Glomerular endothelial cell (primary cell): ENCODE results near the gene CT45A6. TPM values are rescaled to one million over a fixed set of nuclear protein-coding genes. Genes with fewer than 3 reads are reported as not detected.
"Not testable (repeated sequence)": the region's sequence is repeated elsewhere in the genome, so short reads cannot be mapped to it uniquely, and the experiment has no call there.

Experiments used
- DNase-seq: peaks from one replicate; pipeline ENCODE4 v3.0.0-alpha.2; 2011; ENCODE audit warnings: low read depth, low spot score; ENCODE audit errors: extremely low read depth
- total RNA-seq: library from RNA; depleted of rRNA; stranded (reverse); fragments of >200 nt; gene quantifications from 2 replicates; pipeline ENCODE4 v1.2.3, GENCODE V29; 2015

CT45A6 gene, protein sequence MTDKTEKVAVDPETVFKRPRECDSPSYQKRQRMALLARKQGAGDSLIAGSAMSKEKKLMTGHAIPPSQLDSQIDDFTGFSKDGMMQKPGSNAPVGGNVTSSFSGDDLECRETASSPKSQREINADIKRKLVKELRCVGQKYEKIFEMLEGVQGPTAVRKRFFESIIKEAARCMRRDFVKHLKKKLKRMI
- total RNA-seq, result not detected in 2 replicates

DNA sequence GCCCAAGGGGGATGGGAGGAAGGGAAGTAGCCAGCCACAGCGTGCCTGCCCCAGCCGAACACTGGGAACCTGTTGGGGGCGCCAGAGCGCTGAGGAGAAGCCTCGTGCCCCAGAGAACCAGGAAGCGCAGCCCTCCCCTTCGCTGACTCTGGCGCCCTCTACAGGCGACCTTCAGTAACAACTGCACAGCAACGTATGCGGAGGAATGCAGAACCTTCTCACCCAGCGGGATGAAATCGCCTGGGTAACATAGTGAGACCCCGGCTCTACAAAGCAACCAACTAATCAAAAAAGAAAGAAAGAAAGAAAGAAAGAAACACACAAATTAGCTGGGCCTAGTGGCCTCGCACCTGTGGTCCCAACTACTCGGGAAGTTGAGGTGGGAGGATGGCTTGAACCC lies at the start of gene CT45A6:
Gene CT45A6 (minus strand): TSS at position 101 of the 400 bp plus-strand sequence. CDS start 3,794 bp downstream, outside the sequence.
- not testable (repeated sequence) for DNase-seq

DNA sequence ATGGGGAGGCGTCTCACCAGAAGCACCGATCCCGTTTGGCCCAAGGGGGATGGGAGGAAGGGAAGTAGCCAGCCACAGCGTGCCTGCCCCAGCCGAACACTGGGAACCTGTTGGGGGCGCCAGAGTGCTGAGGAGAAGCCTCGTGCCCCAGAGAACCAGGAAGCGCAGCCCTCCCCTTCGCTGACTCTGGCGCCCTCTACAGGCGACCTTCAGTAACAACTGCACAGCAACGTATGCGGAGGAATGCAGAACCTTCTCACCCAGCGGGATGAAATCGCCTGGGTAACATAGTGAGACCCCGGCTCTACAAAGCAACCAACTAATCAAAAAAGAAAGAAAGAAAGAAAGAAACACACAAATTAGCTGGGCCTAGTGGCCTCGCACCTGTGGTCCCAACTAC lies 34.6 kb upstream of the CT45A6 start, which contains the start of gene CT45A7:
Gene CT45A7 (minus strand): TSS at position 101 of the 400 bp plus-strand sequence. CDS start 3,747 bp downstream, outside the sequence.
- not testable (repeated sequence) for DNase-seq

DNA sequence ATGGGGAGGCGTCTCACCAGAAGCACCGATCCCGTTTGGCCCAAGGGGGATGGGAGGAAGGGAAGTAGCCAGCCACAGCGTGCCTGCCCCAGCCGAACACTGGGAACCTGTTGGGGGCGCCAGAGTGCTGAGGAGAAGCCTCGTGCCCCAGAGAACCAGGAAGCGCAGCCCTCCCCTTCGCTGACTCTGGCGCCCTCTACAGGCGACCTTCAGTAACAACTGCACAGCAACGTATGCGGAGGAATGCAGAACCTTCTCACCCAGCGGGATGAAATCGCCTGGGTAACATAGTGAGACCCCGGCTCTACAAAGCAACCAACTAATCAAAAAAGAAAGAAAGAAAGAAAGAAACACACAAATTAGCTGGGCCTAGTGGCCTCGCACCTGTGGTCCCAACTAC lies 17.3 kb upstream of the CT45A6 start, which contains the start of gene CT45A2:
Gene CT45A2 (minus strand): TSS at position 101 of the 400 bp plus-strand sequence. CDS start 3,747 bp downstream, outside the sequence.
- not testable (repeated sequence) for DNase-seq

DNA sequence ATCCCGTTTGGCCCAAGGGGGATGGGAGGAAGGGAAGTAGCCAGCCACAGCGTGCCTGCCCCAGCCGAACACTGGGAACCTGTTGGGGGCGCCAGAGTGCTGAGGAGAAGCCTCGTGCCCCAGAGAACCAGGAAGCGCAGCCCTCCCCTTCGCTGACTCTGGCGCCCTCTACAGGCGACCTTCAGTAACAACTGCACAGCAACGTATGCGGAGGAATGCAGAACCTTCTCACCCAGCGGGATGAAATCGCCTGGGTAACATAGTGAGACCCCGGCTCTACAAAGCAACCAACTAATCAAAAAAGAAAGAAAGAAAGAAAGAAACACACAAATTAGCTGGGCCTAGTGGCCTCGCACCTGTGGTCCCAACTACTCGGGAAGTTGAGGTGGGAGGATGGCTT lies 17.2 kb downstream of the CT45A6 start, which contains the start of gene CT45A5:
Gene CT45A5 (minus strand): TSS at position 101 of the 400 bp plus-strand sequence. CDS start 3,774 bp downstream, outside the sequence.
- not testable (repeated sequence) for DNase-seq

DNA sequence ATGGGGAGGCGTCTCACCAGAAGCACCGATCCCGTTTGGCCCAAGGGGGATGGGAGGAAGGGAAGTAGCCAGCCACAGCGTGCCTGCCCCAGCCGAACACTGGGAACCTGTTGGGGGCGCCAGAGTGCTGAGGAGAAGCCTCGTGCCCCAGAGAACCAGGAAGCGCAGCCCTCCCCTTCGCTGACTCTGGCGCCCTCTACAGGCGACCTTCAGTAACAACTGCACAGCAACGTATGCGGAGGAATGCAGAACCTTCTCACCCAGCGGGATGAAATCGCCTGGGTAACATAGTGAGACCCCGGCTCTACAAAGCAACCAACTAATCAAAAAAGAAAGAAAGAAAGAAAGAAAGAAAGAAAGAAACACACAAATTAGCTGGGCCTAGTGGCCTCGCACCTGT lies 34.5 kb downstream of the CT45A6 start, which contains the start of gene CT45A3:
Gene CT45A3 (minus strand): TSS at position 101 of the 400 bp plus-strand sequence. CDS start 3,747 bp downstream, outside the sequence.
- not testable (repeated sequence) for DNase-seq

DNA sequence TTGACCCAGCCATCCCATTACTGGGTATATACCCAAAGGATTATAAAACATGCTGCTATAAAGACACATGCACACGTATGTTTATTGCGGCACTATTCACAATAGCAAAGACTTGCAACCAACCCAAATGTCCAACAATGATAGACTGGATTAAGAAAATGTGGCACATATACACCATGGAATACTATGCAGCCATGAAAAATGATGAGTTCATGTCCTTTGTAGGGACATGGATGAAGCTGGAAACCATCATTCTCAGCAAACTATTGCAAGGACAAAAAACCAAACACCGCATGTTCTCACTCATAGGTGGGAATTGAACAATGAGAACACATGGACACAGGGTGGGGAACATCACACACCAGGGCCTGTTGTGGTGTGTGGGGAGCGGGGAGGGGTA lies 57.8 kb downstream of the CT45A6 start:
- not testable (repeated sequence) for DNase-seq

Other genes starting within 250 kb of the CT45A6 start
- not detected in 2 replicates for gene CT45A1, start 89.1 kb downstream of the CT45A6 start, total RNA-seq
- not detected in 2 replicates for gene CT45A3, start 34.6 kb downstream of the CT45A6 start, total RNA-seq
- gene CT45A5, start 17.3 kb downstream of the CT45A6 start, total RNA-seq, result not detected in 2 replicates
- not detected in 2 replicates for gene CT45A2, start 17.2 kb upstream of the CT45A6 start, total RNA-seq
- not detected in 2 replicates for gene CT45A7, start 34.5 kb upstream of the CT45A6 start, total RNA-seq
- not detected in 2 replicates for gene CT45A8, start 51.8 kb upstream of the CT45A6 start, total RNA-seq
- not detected in 2 replicates for gene CT45A9, start 69.0 kb upstream of the CT45A6 start, total RNA-seq
- gene CT45A10, start 90.7 kb upstream of the CT45A6 start, total RNA-seq, result not detected in 2 replicates
- not detected in 2 replicates for gene SAGE1, start 90.9 kb upstream of the CT45A6 start, total RNA-seq
- gene MMGT1, start 171.2 kb upstream of the CT45A6 start, total RNA-seq, result 13.4 and 14.6 TPM in 2 replicates
- gene SLC9A6, start 182.6 kb upstream of the CT45A6 start, total RNA-seq, result 15.2 and 17.4 TPM in 2 replicates